VCaP (cell line): ENCODE results near the gene ADAMTS9.

Source experiments
- H3K27ac ChIP-seq: fragments of 450-650 bp; 2 replicates; pipeline ENCODE4 v1.5.1; 2017
- TF ChIP-seq, protein P1 (sequence below): fragments of 450-650 bp; conservative IDR thresholded peaks from 2 replicates; pipeline ENCODE4 v1.5.1; 2017; ENCODE audit warnings: mild to moderate bottlenecking, moderate library complexity

Gene ADAMTS9

DNA sequence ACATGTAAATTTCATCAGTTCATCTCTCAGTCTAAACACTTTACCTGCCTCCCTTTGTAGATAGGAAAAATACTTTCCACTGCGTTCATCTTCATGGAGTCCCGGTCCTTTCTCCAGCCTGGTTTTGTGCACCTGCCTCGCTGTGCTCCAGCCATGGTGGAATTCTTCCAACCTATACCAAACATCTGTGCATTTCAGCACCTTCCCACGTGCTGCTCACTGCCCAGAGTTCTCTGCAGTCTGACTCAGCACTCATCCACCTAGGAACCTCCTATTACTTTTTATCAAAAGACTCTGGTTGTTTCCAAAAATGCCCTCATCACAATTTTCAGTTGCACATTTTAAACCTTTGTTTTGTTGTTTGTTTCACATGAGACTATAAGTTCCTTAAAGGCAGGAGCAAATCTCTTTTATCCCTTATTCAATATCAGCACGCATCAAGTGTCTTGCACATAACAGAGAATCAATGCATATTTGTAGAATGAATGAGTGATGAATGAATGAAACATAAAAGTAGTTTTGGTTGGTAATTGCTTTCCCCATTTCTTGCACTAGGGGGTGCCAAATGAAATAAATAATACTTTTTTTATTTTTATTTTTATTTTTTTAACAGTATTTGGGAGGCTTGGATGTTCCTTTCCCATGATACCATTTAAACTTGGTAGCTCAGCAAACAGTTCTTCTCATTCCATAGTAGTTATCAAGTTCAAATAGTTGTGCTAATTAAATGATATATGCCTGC, 30.2 kb upstream of the ADAMTS9 start:
- no peak overlapping the region for H3K27ac ChIP-seq

DNA sequence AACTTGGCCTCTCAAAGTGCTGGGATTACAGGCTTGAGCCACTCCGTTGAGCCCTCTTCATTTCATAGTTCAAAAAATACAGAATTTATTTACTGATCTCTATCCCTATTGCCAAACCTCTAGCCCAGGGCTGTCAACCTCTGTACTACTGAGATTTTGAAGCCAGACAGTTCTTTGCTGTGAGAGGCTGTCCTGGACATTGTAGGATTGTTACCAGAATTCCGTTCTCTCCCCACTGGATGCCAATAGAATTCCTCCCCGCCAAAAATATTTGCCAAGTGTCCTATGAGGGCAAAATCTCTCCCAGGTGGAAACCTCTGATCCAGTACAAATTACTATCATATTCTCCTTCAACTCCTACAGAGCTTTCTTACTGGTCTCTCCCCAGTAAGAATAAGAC, 29.6 kb upstream of the ADAMTS9 start:
- TF ChIP-seq, protein P1, sequence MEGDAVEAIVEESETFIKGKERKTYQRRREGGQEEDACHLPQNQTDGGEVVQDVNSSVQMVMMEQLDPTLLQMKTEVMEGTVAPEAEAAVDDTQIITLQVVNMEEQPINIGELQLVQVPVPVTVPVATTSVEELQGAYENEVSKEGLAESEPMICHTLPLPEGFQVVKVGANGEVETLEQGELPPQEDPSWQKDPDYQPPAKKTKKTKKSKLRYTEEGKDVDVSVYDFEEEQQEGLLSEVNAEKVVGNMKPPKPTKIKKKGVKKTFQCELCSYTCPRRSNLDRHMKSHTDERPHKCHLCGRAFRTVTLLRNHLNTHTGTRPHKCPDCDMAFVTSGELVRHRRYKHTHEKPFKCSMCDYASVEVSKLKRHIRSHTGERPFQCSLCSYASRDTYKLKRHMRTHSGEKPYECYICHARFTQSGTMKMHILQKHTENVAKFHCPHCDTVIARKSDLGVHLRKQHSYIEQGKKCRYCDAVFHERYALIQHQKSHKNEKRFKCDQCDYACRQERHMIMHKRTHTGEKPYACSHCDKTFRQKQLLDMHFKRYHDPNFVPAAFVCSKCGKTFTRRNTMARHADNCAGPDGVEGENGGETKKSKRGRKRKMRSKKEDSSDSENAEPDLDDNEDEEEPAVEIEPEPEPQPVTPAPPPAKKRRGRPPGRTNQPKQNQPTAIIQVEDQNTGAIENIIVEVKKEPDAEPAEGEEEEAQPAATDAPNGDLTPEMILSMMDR, result no peak
- no peak overlapping the region for H3K27ac ChIP-seq

More for the DNA sequence above, 30.2 kb upstream of the ADAMTS9 start:
- TF ChIP-seq, protein P1, result peak; percentile 68

DNA sequence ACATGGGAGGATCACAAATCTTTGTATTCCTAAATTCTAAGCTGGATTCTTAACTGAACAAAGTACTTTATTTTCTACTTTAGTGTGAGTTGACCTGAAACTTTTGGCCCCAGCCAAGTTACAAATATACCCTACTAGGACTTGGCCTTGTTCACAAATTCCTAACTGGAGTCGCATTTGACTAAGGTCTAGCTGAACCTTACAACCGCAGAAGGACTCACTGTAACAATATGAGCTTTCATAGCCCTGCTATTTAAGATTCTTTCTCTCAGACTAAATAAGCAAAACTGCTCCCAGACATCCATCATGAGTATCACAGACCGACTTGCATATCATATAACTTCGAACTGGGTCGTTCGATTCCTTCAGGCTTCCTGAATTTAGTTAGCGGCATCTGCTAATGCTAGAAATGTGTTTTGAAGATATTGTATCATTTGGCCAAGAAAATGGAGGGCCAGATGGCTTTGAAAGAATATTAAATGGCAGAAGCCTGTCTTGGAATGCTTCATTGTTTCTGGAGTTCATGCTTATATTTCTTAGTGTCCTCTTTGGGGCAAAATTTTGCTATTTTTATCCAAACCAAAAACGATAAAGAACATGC, 28.4 kb upstream of the ADAMTS9 start:
- TF ChIP-seq, protein P1, result no peak

DNA sequence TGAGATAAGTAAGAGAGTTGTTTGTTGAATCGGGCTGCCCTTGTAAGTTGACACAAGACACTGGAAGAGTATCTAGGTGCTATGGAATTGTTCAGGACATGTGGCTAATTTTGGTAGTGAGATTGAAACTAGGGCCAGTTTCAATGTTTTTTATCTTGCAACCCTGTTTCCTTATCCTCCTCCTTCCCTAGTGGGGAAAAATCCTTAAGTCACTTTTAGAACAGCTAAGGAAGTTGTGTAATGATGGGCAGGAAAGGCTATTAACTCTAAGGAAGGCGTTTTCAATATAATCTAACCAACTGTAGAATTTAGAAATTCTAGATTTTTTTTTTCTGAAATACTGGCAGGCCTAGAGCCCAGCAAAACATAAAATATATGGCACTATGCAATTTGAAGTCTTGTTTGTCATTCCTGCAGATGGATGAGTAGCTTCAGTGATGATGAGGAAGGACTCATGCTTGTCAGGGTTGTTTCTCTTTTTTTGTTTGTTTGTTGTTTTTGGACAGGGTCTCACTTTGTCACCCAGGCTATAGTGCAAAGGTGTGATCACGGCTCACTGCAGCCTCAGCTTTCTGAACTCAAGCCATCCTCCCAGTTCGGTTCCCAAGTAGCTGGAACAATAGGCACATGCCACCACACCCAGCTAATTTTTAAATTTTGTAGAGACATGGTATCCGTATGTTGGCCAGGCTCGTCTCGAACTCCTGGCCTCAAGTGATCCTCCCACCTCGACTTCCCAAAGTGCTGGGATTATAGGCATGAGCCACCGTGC, 27.6 kb upstream of the ADAMTS9 start:
- TF ChIP-seq, protein P1, result no peak
- no peak overlapping the region for H3K27ac ChIP-seq

More for the DNA sequence above, 28.4 kb upstream of the ADAMTS9 start:
- H3K27ac ChIP-seq, result no peak overlapping the region

DNA sequence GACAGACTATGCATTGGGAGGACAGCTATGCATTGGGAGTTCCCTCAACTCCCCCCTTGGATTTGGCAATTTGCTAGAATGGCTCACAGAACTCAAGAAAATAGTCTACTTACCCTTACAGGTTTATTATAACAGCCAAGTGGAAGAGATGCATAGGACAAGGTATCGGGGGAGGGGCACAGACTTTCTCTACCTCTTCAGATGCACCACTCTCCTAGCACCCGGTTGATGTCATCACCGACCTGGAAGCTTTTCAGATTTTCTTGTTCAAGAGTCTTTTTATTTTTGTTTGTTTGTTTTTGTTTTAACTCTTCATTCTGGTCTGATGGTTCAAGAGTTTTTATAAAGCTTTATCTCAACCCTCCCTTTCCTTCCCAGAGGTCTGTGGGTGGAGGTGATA, 20.7 kb upstream of the ADAMTS9 start:
- TF ChIP-seq, protein P1, result no peak

DNA sequence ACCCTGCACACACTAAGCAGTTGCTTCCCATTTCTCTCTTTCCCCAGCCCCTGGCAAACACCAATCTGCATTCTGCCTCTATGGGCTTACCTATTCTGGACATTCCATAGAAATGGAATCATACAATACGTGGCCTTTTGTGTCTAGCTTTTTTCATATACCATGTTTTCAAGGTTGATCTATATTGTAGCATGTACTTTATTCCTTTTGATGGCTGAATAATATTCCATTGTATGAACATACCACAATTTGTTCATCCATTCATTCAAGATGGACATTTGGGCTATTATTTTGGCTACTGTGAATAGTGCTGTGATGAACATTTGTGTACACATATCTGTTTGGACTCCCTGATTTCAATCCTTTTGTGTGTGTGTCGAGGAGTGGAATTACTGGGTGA, 18.1 kb upstream of the ADAMTS9 start:
- TF ChIP-seq, protein P1, result no peak
- H3K27ac ChIP-seq, result no peak overlapping the region

More for the DNA sequence above, 20.7 kb upstream of the ADAMTS9 start:
- H3K27ac ChIP-seq, result no peak overlapping the region

DNA sequence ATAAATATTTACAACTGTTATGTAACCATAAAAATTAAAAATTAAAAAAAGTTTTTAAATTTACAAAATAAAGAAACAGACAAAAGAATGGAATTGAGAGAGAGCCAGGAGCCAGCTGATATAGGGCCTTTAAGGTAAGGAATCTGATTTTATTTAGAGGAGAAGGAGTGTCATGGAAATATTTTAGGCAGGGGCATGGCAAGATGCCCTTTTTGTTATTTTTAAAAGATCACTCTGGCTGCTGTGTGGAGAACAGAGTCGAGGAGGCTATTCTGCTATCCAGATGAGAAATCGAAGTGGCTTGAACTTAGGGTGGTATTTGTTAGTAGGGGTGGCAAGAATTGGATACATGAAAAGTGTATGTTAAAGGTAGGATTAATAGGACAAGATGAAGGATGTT, 9.1 kb upstream of the ADAMTS9 start:
- TF ChIP-seq, protein P1, result no peak
- H3K27ac ChIP-seq, result no peak overlapping the region
